Liver (tissue), 9 donors: ENCODE measurements around the gene ATXN7L1. TPM values are rescaled to one million over a fixed set of nuclear protein-coding genes. Genes with fewer than 3 reads are reported as not detected.

Experiments used
- DNase-seq: peaks from one replicate; pipeline ENCODE4 v3.0.0-alpha.2; 2017; ENCODE audit warnings: low spot score
- H3K27ac ChIP-seq, 2 donors: one replicate each; pipeline ENCODE4 v1.7.0; 2013; ENCODE audit warnings: inconsistent platforms in 2 of 2, low read length in 2 of 2, control low read depth in 1 of 2, low read depth in 1 of 2, mild to moderate bottlenecking in 1 of 2
- H3K27me3 ChIP-seq, 4 donors: one replicate each; pipeline versions ENCODE4 v1.6.1 to v1.7.0; 2013; ENCODE audit warnings: low read length in 3 of 4, inconsistent platforms in 1 of 4, mild to moderate bottlenecking in 1 of 4, moderate library complexity in 1 of 4; ENCODE audit not compliant: control insufficient read depth in 4 of 4, insufficient read depth in 4 of 4
- H3K36me3 ChIP-seq, 4 donors: one replicate each; pipeline versions ENCODE4 v1.6.1 to v1.7.0; 2013; ENCODE audit warnings: low read length in 3 of 4, mild to moderate bottlenecking in 3 of 4, low read depth in 1 of 4, moderate library complexity in 1 of 4; ENCODE audit not compliant: control insufficient read depth in 4 of 4, insufficient read depth in 3 of 4
- H3K4me1 ChIP-seq, 4 donors: one replicate each; pipeline versions ENCODE4 v1.6.1 to v1.7.0; 2013; ENCODE audit warnings: low read length in 3 of 4, mild to moderate bottlenecking in 3 of 4, moderate library complexity in 1 of 4; ENCODE audit not compliant: control insufficient read depth in 4 of 4, insufficient read depth in 4 of 4
- H3K4me3 ChIP-seq, 3 donors: one replicate each; pipeline versions ENCODE4 v1.6.1 to v1.7.0; 2013; ENCODE audit warnings: low read length in 3 of 3, control low read depth in 1 of 3, low read depth in 1 of 3, mild to moderate bottlenecking in 1 of 3
- H3K9ac ChIP-seq, 2 donors: one replicate each; pipeline ENCODE4 v1.7.0; 2013; ENCODE audit warnings: low read length in 2 of 2, mild to moderate bottlenecking in 2 of 2, moderate library complexity in 2 of 2, control low read depth in 1 of 2, low read depth in 1 of 2
- H3K9me3 ChIP-seq, 4 donors: one replicate each; pipeline versions ENCODE4 v1.6.1 to v1.7.0; 2013; ENCODE audit warnings: low read length in 3 of 4; ENCODE audit not compliant: control insufficient read depth in 4 of 4
- ATF3 ChIP-seq: IDR thresholded peaks from 2 replicates; pipeline ENCODE4 v1.6.1; 2016; ENCODE audit warnings: antibody characterized with exemption
- CTCF ChIP-seq: fragments of 150-350 bp; IDR thresholded peaks from 2 replicates; pipeline ENCODE4 v1.5.1; 2017; ENCODE audit warnings: improper control_type of control experiment, low read depth, low read length; ENCODE audit not compliant: missing input control
- EGR1 ChIP-seq, 2 donors: IDR thresholded peaks; 2 replicates each; pipeline ENCODE4 v1.6.1; 2016 to 2018; ENCODE audit warnings: antibody characterized with exemption in 2 of 2, low read depth in 2 of 2
- FOXA1 ChIP-seq: IDR thresholded peaks from 2 replicates; pipeline ENCODE4 v1.6.1; 2016; ENCODE audit warnings: antibody characterized with exemption
- FOXA2 ChIP-seq: IDR thresholded peaks from 2 replicates; pipeline ENCODE4 v1.6.1; 2016; ENCODE audit warnings: antibody characterized with exemption
- HNF4A ChIP-seq, 2 donors: conservative IDR thresholded peaks; 2 replicates each; pipeline ENCODE4 v1.6.1; 2016; ENCODE audit warnings: antibody characterized with exemption in 2 of 2, mild to moderate bottlenecking in 2 of 2
- JUND ChIP-seq, 2 donors: IDR thresholded peaks; 2 replicates each; pipeline ENCODE4 v1.6.1; 2016; ENCODE audit warnings: antibody characterized with exemption in 2 of 2
- MAX ChIP-seq: IDR thresholded peaks from 2 replicates; pipeline ENCODE4 v1.6.1; 2016; ENCODE audit warnings: antibody characterized with exemption
- NR2F2 ChIP-seq: IDR thresholded peaks from 2 replicates; pipeline ENCODE4 v1.6.1; 2016; ENCODE audit warnings: antibody characterized with exemption
- REST ChIP-seq: IDR thresholded peaks from 2 replicates; pipeline ENCODE4 v1.6.1; 2016; ENCODE audit warnings: antibody characterized with exemption, mild to moderate bottlenecking
- TAF1 ChIP-seq: conservative IDR thresholded peaks from 2 replicates; pipeline ENCODE4 v1.6.1; 2016; ENCODE audit warnings: antibody characterized with exemption, mild to moderate bottlenecking
- YY1 ChIP-seq: IDR thresholded peaks from 2 replicates; pipeline ENCODE4 v1.6.1; 2016; ENCODE audit warnings: antibody characterized with exemption, mild to moderate bottlenecking
- ZBTB33 ChIP-seq: IDR thresholded peaks from 2 replicates; pipeline ENCODE4 v1.6.1; 2016; ENCODE audit warnings: antibody characterized with exemption
- WGBS: extraction: QIAGEN DNeasy Blood & Tissue Kit; methylation state at CpG from one replicate; pipeline ENCODE4 v1.1.7; 2013; 5-methylcytosine and 5-hydroxymethylcytosine counted together
- polyA plus RNA-seq, 2 donors: library from polyadenylated mRNA; stranded (reverse) in 1 of 2; unstranded in 1 of 2; fragments of 200-250 nt in 1 of 2; fragments of >200 nt in 1 of 2; fragmentation: Nextera tagmentation in 1 of 2; extraction: Ambion mirVana in 1 of 2; gene quantifications; one replicate each; pipeline versions ENCODE4 v1.2.1 to v1.2.3, GENCODE V29; 2013 to 2015
- total RNA-seq, 2 donors: library from RNA; depleted of rRNA; stranded (reverse); fragments of >200 nt; gene quantifications; one replicate each; pipeline ENCODE4 v1.2.3, GENCODE V29; 2014
- donor health status: healthy.
- donor health status: healthy.
- donor health status: healthy.
- donor health status: healthy.
- donor health status: healthy.

ATXN7L1 gene
- total and polyA plus RNA-seq, 4 donors: 2.1 to 7.4 (median 5.3) TPM

- Histone ChIP-seq H3K4me1 (peaks cover 0 to under 1% (median under 1%) of the 10 kb centered on the region in 4 donors), H3K9me3 (no peaks in the 10 kb centered on the region), H3K27ac (no peak overlapping the region), H3K9ac (no peak overlapping the region), H3K4me3 (no peak overlapping the region), H3K27me3 (no peaks in the 10 kb centered on the region), H3K36me3 (no peaks in the 10 kb centered on the region)
- no peak for TF ChIP-seq FOXA1
- TF ChIP-seq CTCF: no peak
- TF ChIP-seq ZBTB33: no peak
- TF ChIP-seq ATF3: no peak
- DNase-seq: no peak
- WGBS: 87% methylated on average over 6 of the region's 6 CpGs
These were observed 59.3 kb downstream of the ATXN7L1 start for GRCh38 chr7:105816954-105817615.

GRCh38 chr7:105816266-105816843, 60.0 kb downstream of the ATXN7L1 start:
- Histone ChIP-seq H3K9me3 (no peaks in the 10 kb centered on the region), H3K36me3 (no peaks in the 10 kb centered on the region), H3K4me3 (no peak overlapping the region), H3K4me1 (peaks cover 3 to 8% (median 6%) of the 10 kb centered on the region in 4 donors), H3K27me3 (no peaks in the 10 kb centered on the region), H3K27ac (no peak overlapping the region), H3K9ac (no peak overlapping the region)
- no peak for TF ChIP-seq REST
- no peak for TF ChIP-seq CTCF
- no peak for TF ChIP-seq FOXA2
- no peak for TF ChIP-seq MAX
- no peak for TF ChIP-seq NR2F2
- TF ChIP-seq YY1: no peak
- no peak for TF ChIP-seq FOXA1
- no peak for TF ChIP-seq HNF4A (conservative IDR thresholded peaks at IDR 0.05)
- TF ChIP-seq EGR1 (IDR thresholded peaks at IDR 0.05; ENCODE audit: low read depth in 2 of 2): no peak
- no peak for TF ChIP-seq TAF1
- no peak for TF ChIP-seq ZBTB33
- no peak for TF ChIP-seq JUND (IDR thresholded peaks at IDR 0.05)
- 84% methylated on average over 5 of the region's 5 CpGs for WGBS
- no peak for DNase-seq
